Testis (tissue), 3 donors: Measurements from ENCODE around the gene CA6. TPM values are rescaled to one million over a fixed set of nuclear protein-coding genes. Genes with fewer than 3 reads are reported as not detected.

Experiments
- DNase-seq: peaks from one replicate; pipeline ENCODE4 v3.0.0-alpha.2; 2019
- H3K27ac ChIP-seq, 2 donors: fragments of 200-600 bp; sonication (generic); one replicate each; pipeline ENCODE4 v1.5.1; 2019
- H3K27me3 ChIP-seq: fragments of 200-600 bp; sonication (generic); one replicate; pipeline ENCODE4 v1.5.1; 2019
- H3K36me3 ChIP-seq: fragments of 200-600 bp; sonication (generic); one replicate; pipeline ENCODE4 v1.5.1; 2017; ENCODE audit warnings: low read depth; ENCODE audit errors: missing control alignments
- H3K4me1 ChIP-seq: fragments of 200-600 bp; sonication (generic); one replicate; pipeline ENCODE4 v1.5.1; 2019
- H3K4me3 ChIP-seq, 2 donors: fragments of 200-600 bp; sonication (generic); one replicate each; pipeline ENCODE4 v1.5.1; 2017 to 2019
- H3K9me3 ChIP-seq: fragments of 200-600 bp; sonication (generic); one replicate; pipeline ENCODE4 v1.5.1; 2017
- CTCF ChIP-seq, 3 experiments: fragments of 450-650 bp in 2 of 3; fragments of 200-600 bp in 1 of 3; sonication (generic) in 1 of 3; IDR thresholded peaks; one replicate each; pipeline ENCODE4 v1.5.1; 2016 to 2019; ENCODE audit warnings: antibody characterized with exemption in 3 of 3, mild to moderate bottlenecking in 2 of 3, moderate library complexity in 1 of 3
- POLR2A ChIP-seq: fragments of 450-650 bp; IDR thresholded peaks from one replicate; pipeline ENCODE4 v1.6.1; 2017; ENCODE audit warnings: antibody characterized with exemption, mild to moderate bottlenecking, moderate library complexity
- WGBS, 2 donors: methylation state at CpG; one replicate each; pipeline ENCODE4 v1.1.5; 2018; 5-methylcytosine and 5-hydroxymethylcytosine counted together
- intact Hi-C: fragments of 100-400 bp; cut with DNase I; formaldehyde crosslinking; loops from one replicate; pipeline ENCODE4 v1.15.1; 2023; ENCODE audit warnings: low total_unique reads
- polyA plus RNA-seq: library from polyadenylated mRNA; stranded (reverse); fragments of 350-450 nt; fragmentation: Illumina TruSeq; extraction: RNeasy Lipid Tissue Mini Kit (QIAGEN cat#74804); gene quantifications from one replicate; pipeline ENCODE4 v1.2.3, GENCODE V29; 2014; ENCODE audit warnings: low read depth, low replicate concordance; ENCODE audit not compliant: insufficient read depth
- total RNA-seq, 2 donors: library from RNA; depleted of rRNA; stranded (reverse); fragments of >200 nt; gene quantifications; one replicate each; pipeline ENCODE4 v1.2.3, GENCODE V29; 2016

Gene CA6
- total and polyA plus RNA-seq, 3 donors from 2014 or later = 0.68 TPM; not detected in 2

GRCh38 chr1:8947127-8947691 is 1.5 kb downstream of the CA6 start:
- TF ChIP-seq CTCF (IDR thresholded peaks at IDR 0.05) = no peak
- Histone ChIP-seq H3K27me3 (no peaks in the 10 kb centered on the region), H3K27ac (peak overlapping the region in 1 of 2 donors; percentile 15), H3K4me1 (no peaks in the 10 kb centered on the region), H3K36me3 (no peaks in the 10 kb centered on the region), H3K9me3 (no peaks in the 10 kb centered on the region), H3K4me3 (no peak overlapping the region)
- no peak for DNase-seq
- intact Hi-C loops = no loop called here
- 49 to 66% methylated on average over 6 to 9 of the region's 9 CpGs for WGBS, 2 donors

GRCh38 chr1:8950309-8950708 is 4.6 kb downstream of the CA6 start:
- DNase-seq = no peak
- WGBS, 2 donors = 64 to 77% methylated on average over 3 of the region's 3 CpGs
- Histone ChIP-seq H3K27me3 (no peaks in the 10 kb centered on the region), H3K27ac (no peak overlapping the region), H3K9me3 (no peaks in the 10 kb centered on the region), H3K4me1 (no peaks in the 10 kb centered on the region), H3K4me3 (no peak overlapping the region), H3K36me3 (no peaks in the 10 kb centered on the region)
- intact Hi-C loops = no loop called here
- no peak for TF ChIP-seq POLR2A
- TF ChIP-seq CTCF (IDR thresholded peaks at IDR 0.05) = no peak

GRCh38 chr1:8951231-8951630 is 5.6 kb downstream of the CA6 start:
- TF ChIP-seq POLR2A = no peak
- TF ChIP-seq CTCF (IDR thresholded peaks at IDR 0.05) = no peak
- Histone ChIP-seq H3K36me3 (no peaks in the 10 kb centered on the region), H3K4me1 (no peaks in the 10 kb centered on the region), H3K9me3 (no peaks in the 10 kb centered on the region), H3K27ac (no peak overlapping the region), H3K27me3 (no peaks in the 10 kb centered on the region), H3K4me3 (no peak overlapping the region)
- intact Hi-C loops = no loop called here
- DNase-seq = no peak
- 67 to 77% methylated on average over 6 of the region's 6 CpGs for WGBS, 2 donors

- peak; percentile 20 for DNase-seq
- intact Hi-C loops = no loop called here
- Histone ChIP-seq H3K27ac (peak overlapping the region; percentile 4 to 23), H3K9me3 (no peaks in the 10 kb centered on the region), H3K27me3 (no peaks in the 10 kb centered on the region), H3K36me3 (no peaks in the 10 kb centered on the region), H3K4me3 (no peak overlapping the region), H3K4me1 (no peaks in the 10 kb centered on the region)
- WGBS, 2 donors = 58 to 64% methylated on average over 11 of the region's 11 CpGs
- no peak for TF ChIP-seq POLR2A
- no peak for TF ChIP-seq CTCF (IDR thresholded peaks at IDR 0.05)
Measured at GRCh38 chr1:8955406-8955805, 9.7 kb downstream of the CA6 start.
